Measurements from ENCODE around the gene ROBO1. TPM values are rescaled to one million over a fixed set of nuclear protein-coding genes. Genes with fewer than 3 reads are reported as not detected.

ROBO1 gene
- total RNA-seq, 2 experiments from 2014 or later, result 0.36 to 0.69 TPM

DNA sequence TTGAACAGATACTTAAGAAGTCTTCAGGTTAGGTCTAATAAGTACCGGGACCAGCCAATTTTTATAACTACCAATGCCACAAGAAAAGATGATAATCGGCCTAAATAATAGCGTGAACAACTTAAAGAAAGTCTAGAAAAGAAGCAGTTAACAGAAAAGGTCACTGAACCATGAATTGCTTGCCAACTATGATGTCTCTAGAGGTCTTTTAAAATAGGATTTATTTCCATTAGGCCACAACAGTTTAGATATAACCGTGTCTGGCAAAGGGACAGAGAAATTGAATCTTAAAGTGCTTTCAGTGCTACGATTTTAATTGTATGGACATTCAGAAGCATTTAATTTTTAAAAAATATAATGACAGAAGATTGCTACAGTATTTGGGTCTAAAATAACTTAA lies 1070.4 kb downstream of the ROBO1 start:
- H3K27me3 ChIP-seq (ENCODE audit: control insufficient read depth in 1 of 2, insufficient read depth in 2 of 2, low read length in 2 of 2), result no peaks in the 10 kb centered on the region
- H3K4me1 ChIP-seq (ENCODE audit: insufficient read depth, low read length), result no peaks in the 10 kb centered on the region
- no peak overlapping the region for H3K4me3 Mint-ChIP-seq
- peaks cover 0 to 4% of the 10 kb centered on the region in 2 experiments for H3K9me3 ChIP-seq (ENCODE audit: control insufficient read depth in 1 of 2, insufficient read depth in 1 of 2, low read length in 2 of 2)
- no peak for DNase-seq
- no peak overlapping the region for H3K27ac ChIP-seq (ENCODE audit: low read depth in 1 of 2, low read length in 2 of 2)
- TF ChIP-seq, protein P1, sequence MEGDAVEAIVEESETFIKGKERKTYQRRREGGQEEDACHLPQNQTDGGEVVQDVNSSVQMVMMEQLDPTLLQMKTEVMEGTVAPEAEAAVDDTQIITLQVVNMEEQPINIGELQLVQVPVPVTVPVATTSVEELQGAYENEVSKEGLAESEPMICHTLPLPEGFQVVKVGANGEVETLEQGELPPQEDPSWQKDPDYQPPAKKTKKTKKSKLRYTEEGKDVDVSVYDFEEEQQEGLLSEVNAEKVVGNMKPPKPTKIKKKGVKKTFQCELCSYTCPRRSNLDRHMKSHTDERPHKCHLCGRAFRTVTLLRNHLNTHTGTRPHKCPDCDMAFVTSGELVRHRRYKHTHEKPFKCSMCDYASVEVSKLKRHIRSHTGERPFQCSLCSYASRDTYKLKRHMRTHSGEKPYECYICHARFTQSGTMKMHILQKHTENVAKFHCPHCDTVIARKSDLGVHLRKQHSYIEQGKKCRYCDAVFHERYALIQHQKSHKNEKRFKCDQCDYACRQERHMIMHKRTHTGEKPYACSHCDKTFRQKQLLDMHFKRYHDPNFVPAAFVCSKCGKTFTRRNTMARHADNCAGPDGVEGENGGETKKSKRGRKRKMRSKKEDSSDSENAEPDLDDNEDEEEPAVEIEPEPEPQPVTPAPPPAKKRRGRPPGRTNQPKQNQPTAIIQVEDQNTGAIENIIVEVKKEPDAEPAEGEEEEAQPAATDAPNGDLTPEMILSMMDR (IDR thresholded peaks at IDR 0.05), result no peak
- no peaks in the 10 kb centered on the region for H3K36me3 ChIP-seq (ENCODE audit: insufficient read depth, low read length)
- POLR2A ChIA-PET, result no interaction called here
- intact Hi-C loops (cut with DNase I, micrococcal nuclease), result no loop called here
- no peaks in the 10 kb centered on the region for H3K9me3 Mint-ChIP-seq
- no peaks in the 10 kb centered on the region for H3K27me3 Mint-ChIP-seq
- no peaks in the 10 kb centered on the region for H3K36me3 Mint-ChIP-seq (ENCODE audit: low read depth)
- CTCF ChIA-PET, result no interaction called here
- H3K4me3 ChIP-seq (ENCODE audit: low read length), result no peak overlapping the region
- no peaks in the 10 kb centered on the region for H3K4me1 Mint-ChIP-seq (ENCODE audit: low read depth)
- ATAC-seq (ENCODE audit: poor library complexity), result no peak
- no peak overlapping the region for H3K27ac Mint-ChIP-seq

DNA sequence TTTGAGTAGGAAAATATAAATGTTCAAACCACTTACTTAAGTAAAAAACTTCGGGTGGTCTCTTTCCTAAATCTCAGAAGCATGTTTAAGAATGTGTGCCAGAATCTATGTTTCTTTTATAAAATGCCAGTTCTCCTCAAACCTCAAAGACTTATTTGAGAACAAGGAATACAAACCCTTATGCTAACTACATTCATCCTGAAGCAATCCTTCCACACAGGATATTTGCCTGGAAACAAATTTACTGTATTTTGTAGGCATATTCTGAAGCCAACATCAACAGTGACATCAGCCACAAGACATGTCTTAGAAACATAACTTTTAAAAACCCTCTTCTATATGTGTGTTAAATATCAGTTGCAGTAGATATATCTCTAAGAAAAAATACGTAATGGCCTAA lies 1077.0 kb downstream of the ROBO1 start:
- Histone ChIP-seq H3K4me3 (ENCODE audit: low read length) (no peak overlapping the region), H3K27me3 (ENCODE audit: control insufficient read depth in 1 of 2, insufficient read depth in 2 of 2, low read length in 2 of 2) (no peaks in the 10 kb centered on the region), H3K27ac (ENCODE audit: low read depth in 1 of 2, low read length in 2 of 2) (no peak overlapping the region), H3K36me3 (ENCODE audit: insufficient read depth, low read length) (no peaks in the 10 kb centered on the region), H3K9me3 (ENCODE audit: control insufficient read depth in 1 of 2, insufficient read depth in 1 of 2, low read length in 2 of 2) (peaks cover 0 to 4% of the 10 kb centered on the region in 2 experiments), H3K4me1 (ENCODE audit: insufficient read depth, low read length) (no peaks in the 10 kb centered on the region)
- Mint-ChIP-seq H3K36me3 (ENCODE audit: low read depth) (no peaks in the 10 kb centered on the region), H3K27ac (no peak overlapping the region), H3K4me1 (ENCODE audit: low read depth) (no peaks in the 10 kb centered on the region), H3K9me3 (no peaks in the 10 kb centered on the region), H3K27me3 (no peaks in the 10 kb centered on the region), H3K4me3 (no peak overlapping the region)
- TF ChIP-seq, protein P1 (IDR thresholded peaks at IDR 0.05), result no peak
- intact Hi-C loops (cut with DNase I, micrococcal nuclease), result no loop called here
- ChIA-PET CTCF (no interaction called here), POLR2A (no interaction called here)
- no peak for DNase-seq
- ATAC-seq (ENCODE audit: poor library complexity), result no peak

DNA sequence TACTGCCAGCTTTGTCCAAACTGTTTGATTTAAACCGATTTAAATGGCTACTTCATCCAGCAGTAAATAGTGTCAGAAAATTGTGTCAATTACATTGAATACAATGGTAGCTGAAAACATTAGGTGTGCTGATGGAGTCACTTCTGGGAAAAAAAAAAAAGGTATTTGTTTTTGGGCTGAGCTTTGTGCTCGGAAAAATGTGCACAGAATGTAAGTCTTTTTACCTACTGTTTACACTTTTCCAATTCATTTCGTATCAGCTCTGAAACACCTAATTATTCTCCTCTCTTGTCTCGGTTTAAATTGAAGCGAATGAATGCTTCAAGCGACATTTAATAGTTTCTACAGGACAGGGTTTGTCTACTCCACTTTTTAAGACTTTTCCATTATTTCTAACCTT lies 1078.4 kb downstream of the ROBO1 start:
- ChIA-PET POLR2A (no interaction called here), CTCF (no interaction called here)
- DNase-seq, result no peak
- no peak for ATAC-seq (ENCODE audit: poor library complexity)
- TF ChIP-seq, protein P1 (IDR thresholded peaks at IDR 0.05), result no peak
- Histone ChIP-seq H3K36me3 (ENCODE audit: insufficient read depth, low read length) (no peaks in the 10 kb centered on the region), H3K9me3 (ENCODE audit: control insufficient read depth in 1 of 2, insufficient read depth in 1 of 2, low read length in 2 of 2) (no peaks in the 10 kb centered on the region), H3K27ac (ENCODE audit: low read depth in 1 of 2, low read length in 2 of 2) (no peak overlapping the region), H3K4me1 (ENCODE audit: insufficient read depth, low read length) (no peaks in the 10 kb centered on the region), H3K4me3 (ENCODE audit: low read length) (no peak overlapping the region), H3K27me3 (ENCODE audit: control insufficient read depth in 1 of 2, insufficient read depth in 2 of 2, low read length in 2 of 2) (no peaks in the 10 kb centered on the region)
- Mint-ChIP-seq H3K27ac (no peak overlapping the region), H3K9me3 (peaks cover under 1% of the 10 kb centered on the region), H3K36me3 (ENCODE audit: low read depth) (no peaks in the 10 kb centered on the region), H3K4me1 (ENCODE audit: low read depth) (no peaks in the 10 kb centered on the region), H3K4me3 (no peak overlapping the region), H3K27me3 (no peaks in the 10 kb centered on the region)
- intact Hi-C loops (cut with DNase I, micrococcal nuclease), result no loop called here

Data from CD4-positive, alpha-beta T cell (primary cell).